Thyroid gland (tissue), 4 donors: ENCODE results near the gene RYR3.

Experiments
- CTCF ChIP-seq, 6 experiments: fragments of 200-600 bp in 3 of 6; fragments of 450-650 bp in 3 of 6; sonication (generic) in 3 of 6; IDR thresholded peaks; one replicate each; pipeline ENCODE4 v1.5.1; 2016 to 2019; ENCODE audit warnings: antibody characterized with exemption in 6 of 6, mild to moderate bottlenecking in 2 of 6, inconsistent platforms in 1 of 6, moderate library complexity in 1 of 6
- POLR2A ChIP-seq, 2 donors: fragments of 450-650 bp; IDR thresholded peaks; one replicate each; pipeline ENCODE4 v1.6.1; 2017; ENCODE audit warnings: antibody characterized with exemption in 2 of 2, mild to moderate bottlenecking in 2 of 2, moderate library complexity in 1 of 2

- TF ChIP-seq CTCF (IDR thresholded peaks at IDR 0.05) (no peak), POLR2A (IDR thresholded peaks at IDR 0.05) (no peak)
Measured at GRCh38 chr15:33565094-33565493, 254.3 kb downstream of the RYR3 start.
